ENCODE results near the gene JAKMIP1. TPM values are rescaled to one million over a fixed set of nuclear protein-coding genes. Genes with fewer than 3 reads are reported as not detected.

JAKMIP1 gene
- total RNA-seq, 3 donors from 2014 or later: 0.63 to 2.1 TPM; not detected in 1

GRCh38 chr4:6059375-6059805, 141.0 kb downstream of the JAKMIP1 start:
- ATAC-seq: no peak
- no peak for DNase-seq
- H3K9me3 ChIP-seq: peaks cover 41% of the 10 kb centered on the region
- H3K4me3 ChIP-seq: no peak overlapping the region
- no peaks in the 10 kb centered on the region for H3K4me1 ChIP-seq (ENCODE audit: low read depth)
- no peaks in the 10 kb centered on the region for H3K36me3 ChIP-seq (ENCODE audit: low read depth)
- no peak for TF ChIP-seq CTCF (IDR thresholded peaks at IDR 0.05)
- intact Hi-C loops (cut with DNase I, micrococcal nuclease): no loop called here

GRCh38 chr4:6058531-6059374, 141.6 kb downstream of the JAKMIP1 start:
- Histone ChIP-seq H3K4me3 (no peak overlapping the region), H3K4me1 (ENCODE audit: low read depth) (no peaks in the 10 kb centered on the region), H3K36me3 (ENCODE audit: low read depth) (no peaks in the 10 kb centered on the region), H3K9me3 (peaks cover 41% of the 10 kb centered on the region)
- TF ChIP-seq CTCF (IDR thresholded peaks at IDR 0.05): no peak
- DNase-seq (no peak), ATAC-seq (no peak)
- intact Hi-C loops (cut with DNase I, micrococcal nuclease): no loop called here

- H3K9me3 ChIP-seq: peaks cover 41% of the 10 kb centered on the region
- H3K4me3 ChIP-seq: no peak overlapping the region
- no peak for DNase-seq
- H3K4me1 ChIP-seq (ENCODE audit: low read depth): no peaks in the 10 kb centered on the region
- ATAC-seq: no peak
- no peak for TF ChIP-seq CTCF (IDR thresholded peaks at IDR 0.05)
- intact Hi-C loops (cut with DNase I, micrococcal nuclease): no loop called here
- no peaks in the 10 kb centered on the region for H3K36me3 ChIP-seq (ENCODE audit: low read depth)
These were observed 143.2 kb downstream of the JAKMIP1 start for GRCh38 chr4:6056976-6057766.

GRCh38 chr4:6055436-6055835, 144.9 kb downstream of the JAKMIP1 start:
- H3K4me3 ChIP-seq: no peak overlapping the region
- no peaks in the 10 kb centered on the region for H3K36me3 ChIP-seq (ENCODE audit: low read depth)
- no peaks in the 10 kb centered on the region for H3K4me1 ChIP-seq (ENCODE audit: low read depth)
- no peak for TF ChIP-seq CTCF (IDR thresholded peaks at IDR 0.05)
- intact Hi-C loops (cut with DNase I, micrococcal nuclease): no loop called here
- ATAC-seq: no peak
- peaks cover 34% of the 10 kb centered on the region for H3K9me3 ChIP-seq
- no peak for DNase-seq

- ATAC-seq (no peak), DNase-seq (no peak)
- Histone ChIP-seq H3K4me1 (ENCODE audit: low read depth) (no peaks in the 10 kb centered on the region), H3K36me3 (ENCODE audit: low read depth) (no peaks in the 10 kb centered on the region), H3K4me3 (no peak overlapping the region), H3K9me3 (peaks cover 30% of the 10 kb centered on the region)
- intact Hi-C loops (cut with DNase I, micrococcal nuclease): no loop called here
- TF ChIP-seq CTCF (IDR thresholded peaks at IDR 0.05): no peak
These were observed 145.3 kb downstream of the JAKMIP1 start for GRCh38 chr4:6055030-6055429.
